ENCODE measurements around the gene ODAPH.
A peak's percentile ranks its signal among the peaks of the same experiment; 100 is the strongest.
"Not testable (repeated sequence)": the region's sequence is repeated elsewhere in the genome, so short reads cannot be mapped to it uniquely, and the experiment has no call there.

Gene ODAPH, protein sequence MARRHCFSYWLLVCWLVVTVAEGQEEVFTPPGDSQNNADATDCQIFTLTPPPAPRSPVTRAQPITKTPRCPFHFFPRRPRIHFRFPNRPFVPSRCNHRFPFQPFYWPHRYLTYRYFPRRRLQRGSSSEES

DNA sequence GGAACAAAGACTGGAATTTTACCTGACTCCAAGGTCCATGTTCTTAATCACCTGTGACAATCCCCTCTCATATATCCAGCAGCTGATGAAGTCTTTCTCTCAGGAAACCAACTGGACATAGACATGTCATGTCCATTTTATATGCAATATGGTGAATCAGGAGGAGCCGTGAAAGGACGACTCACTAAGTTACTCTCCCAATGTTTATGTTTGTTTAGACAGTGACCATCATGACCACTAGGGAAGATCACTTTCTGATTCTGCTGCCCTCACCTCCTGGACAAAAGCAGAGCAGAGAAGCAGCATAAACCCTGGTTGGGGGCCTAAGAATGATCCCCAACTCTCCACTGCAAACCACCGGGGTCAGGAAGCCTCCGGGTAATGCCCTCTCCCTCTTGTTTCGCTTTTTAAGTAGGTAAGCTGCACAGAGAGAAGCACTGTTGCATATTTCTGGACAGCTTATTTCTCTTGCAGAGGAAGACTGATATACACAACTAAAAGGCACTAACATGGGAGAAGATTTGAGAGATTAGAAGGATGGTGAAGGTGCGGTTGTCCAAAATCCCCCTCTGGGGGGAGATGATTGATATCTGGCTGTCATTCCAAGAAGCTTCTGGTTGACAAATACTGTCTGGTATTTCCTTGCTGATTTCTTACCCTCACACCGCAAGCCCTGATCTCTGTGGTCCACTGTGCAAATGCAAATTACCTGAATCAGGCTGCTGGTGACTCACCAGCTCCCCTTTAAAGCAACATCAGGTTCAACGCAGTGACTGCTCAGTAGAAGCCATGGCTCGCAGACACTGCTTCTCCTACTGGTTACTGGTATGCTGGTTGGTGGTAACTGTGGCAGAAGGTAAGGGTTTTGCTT lies at the start of gene ODAPH:
Gene ODAPH, plus strand, starts transcription at position 773 of the 871 bp plus-strand sequence. Its CDS starts 17 bp downstream, at position 790.
- TF ChIP-seq, protein P1, sequence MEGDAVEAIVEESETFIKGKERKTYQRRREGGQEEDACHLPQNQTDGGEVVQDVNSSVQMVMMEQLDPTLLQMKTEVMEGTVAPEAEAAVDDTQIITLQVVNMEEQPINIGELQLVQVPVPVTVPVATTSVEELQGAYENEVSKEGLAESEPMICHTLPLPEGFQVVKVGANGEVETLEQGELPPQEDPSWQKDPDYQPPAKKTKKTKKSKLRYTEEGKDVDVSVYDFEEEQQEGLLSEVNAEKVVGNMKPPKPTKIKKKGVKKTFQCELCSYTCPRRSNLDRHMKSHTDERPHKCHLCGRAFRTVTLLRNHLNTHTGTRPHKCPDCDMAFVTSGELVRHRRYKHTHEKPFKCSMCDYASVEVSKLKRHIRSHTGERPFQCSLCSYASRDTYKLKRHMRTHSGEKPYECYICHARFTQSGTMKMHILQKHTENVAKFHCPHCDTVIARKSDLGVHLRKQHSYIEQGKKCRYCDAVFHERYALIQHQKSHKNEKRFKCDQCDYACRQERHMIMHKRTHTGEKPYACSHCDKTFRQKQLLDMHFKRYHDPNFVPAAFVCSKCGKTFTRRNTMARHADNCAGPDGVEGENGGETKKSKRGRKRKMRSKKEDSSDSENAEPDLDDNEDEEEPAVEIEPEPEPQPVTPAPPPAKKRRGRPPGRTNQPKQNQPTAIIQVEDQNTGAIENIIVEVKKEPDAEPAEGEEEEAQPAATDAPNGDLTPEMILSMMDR (IDR thresholded peaks at IDR 0.05; ENCODE audit: insufficient read depth, low read length, poor library complexity, severe bottlenecking) = no peak
- Histone ChIP-seq H3K4me3 (replicated peaks; ENCODE audit: low read depth, low read length) (peak within 1 kb of the TSS; percentile 21), H3K36me3 (ENCODE audit: control insufficient read depth, insufficient read depth, low read length) (no peaks in the 10 kb centered on the region), H3K27me3 (replicated peaks; ENCODE audit: control insufficient read depth, insufficient read depth, low read length) (no peaks in the 10 kb centered on the region)
- DNase-seq (ENCODE audit: extremely low read depth, insufficient read length) = peak; percentile 22

DNA sequence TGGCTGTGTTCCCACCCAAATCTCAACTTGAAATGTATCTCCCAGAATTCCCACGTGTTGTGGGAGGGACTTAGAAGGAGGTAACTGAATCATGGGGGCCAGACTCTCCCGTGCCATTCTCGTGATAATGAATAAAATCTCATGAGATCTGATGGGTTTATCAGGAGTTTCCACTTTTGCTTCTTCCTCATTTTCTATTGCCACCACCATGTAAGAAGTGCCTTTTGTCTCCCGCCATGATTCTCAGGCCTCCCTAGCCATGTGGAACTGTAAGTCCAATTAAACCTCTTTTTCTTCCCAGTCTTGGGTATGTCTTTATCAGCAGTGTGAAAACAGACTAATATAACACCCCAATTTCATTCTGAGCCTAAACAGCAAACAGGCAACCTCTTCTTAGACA lies 46.3 kb upstream of the ODAPH start:
- H3K27me3 ChIP-seq (replicated peaks; ENCODE audit: control insufficient read depth, insufficient read depth, low read length); H3K4me3 ChIP-seq (replicated peaks; ENCODE audit: low read depth, low read length); DNase-seq (ENCODE audit: extremely low read depth, insufficient read length); H3K36me3 ChIP-seq (ENCODE audit: control insufficient read depth, insufficient read depth, low read length): not testable (repeated sequence)

DNA sequence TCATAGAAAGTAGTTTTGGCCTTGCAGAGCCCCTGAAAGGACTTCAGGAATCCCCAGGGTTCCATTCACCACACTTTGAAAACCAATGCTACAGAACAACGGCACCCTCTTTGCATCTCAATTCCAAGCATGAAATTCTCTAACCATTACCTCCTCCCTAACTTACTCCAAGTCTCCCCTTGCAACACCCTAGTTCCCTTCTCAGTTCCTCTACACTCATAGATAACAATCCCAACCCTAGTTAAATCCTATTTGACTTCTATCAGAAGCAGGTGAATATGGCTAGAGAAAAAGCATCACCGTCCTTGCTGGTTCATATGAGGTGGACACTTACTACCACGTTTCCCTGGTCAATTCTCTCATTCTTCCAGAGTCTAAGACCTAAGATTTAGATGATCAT lies 44.0 kb upstream of the ODAPH start:
- H3K4me3 ChIP-seq (replicated peaks; ENCODE audit: low read depth, low read length) = peak overlapping the region; percentile 41
- TF ChIP-seq, protein P1 (IDR thresholded peaks at IDR 0.05; ENCODE audit: insufficient read depth, low read length, poor library complexity, severe bottlenecking) = no peak
- no peaks in the 10 kb centered on the region for H3K27me3 ChIP-seq (replicated peaks; ENCODE audit: control insufficient read depth, insufficient read depth, low read length)
- no peaks in the 10 kb centered on the region for H3K36me3 ChIP-seq (ENCODE audit: control insufficient read depth, insufficient read depth, low read length)
- no peak for DNase-seq (ENCODE audit: extremely low read depth, insufficient read length)

DNA sequence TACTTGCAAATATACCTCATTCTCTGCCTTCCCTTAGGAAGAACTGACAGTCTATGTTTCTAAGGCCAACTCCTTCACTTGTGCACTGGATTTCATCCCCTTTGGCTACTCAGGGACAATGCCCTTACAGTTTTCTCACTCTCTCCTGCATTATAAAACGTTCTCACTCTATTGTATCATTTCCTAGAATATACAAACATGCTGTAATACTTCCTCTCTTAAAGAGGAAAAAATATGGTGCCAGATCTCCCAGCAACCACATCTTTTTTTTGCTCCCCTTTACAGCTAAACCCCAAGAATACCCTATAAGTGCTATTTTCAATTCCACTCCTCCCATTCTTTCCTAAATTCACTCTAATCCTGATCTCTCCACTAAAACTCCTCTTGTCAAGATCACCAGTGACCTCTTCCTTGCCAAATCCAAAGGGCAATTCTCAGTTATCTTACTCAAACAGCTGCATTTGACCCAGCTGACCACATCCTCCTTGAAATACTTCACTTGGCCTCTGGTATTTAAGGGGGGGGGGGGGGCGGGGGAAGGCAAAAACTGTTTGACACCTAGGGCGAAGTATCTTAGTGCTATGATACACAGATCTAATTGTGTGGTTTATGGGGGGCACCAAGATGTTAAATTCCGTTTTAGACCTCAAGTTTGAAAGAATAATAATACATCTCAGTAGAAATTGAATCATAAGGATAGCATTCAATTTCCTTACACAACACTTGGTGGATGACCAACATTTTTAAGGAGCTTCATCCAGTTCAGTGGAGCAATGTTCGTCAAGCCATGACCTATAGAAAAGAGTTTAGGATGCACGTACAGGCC lies 43.3 kb upstream of the ODAPH start:
- Histone ChIP-seq H3K4me3 (replicated peaks; ENCODE audit: low read depth, low read length) (peak overlapping the region; percentile 64), H3K27me3 (replicated peaks; ENCODE audit: control insufficient read depth, insufficient read depth, low read length) (no peaks in the 10 kb centered on the region), H3K36me3 (ENCODE audit: control insufficient read depth, insufficient read depth, low read length) (peaks cover 2% of the 10 kb centered on the region)
- TF ChIP-seq, protein P1 (IDR thresholded peaks at IDR 0.05; ENCODE audit: insufficient read depth, low read length, poor library complexity, severe bottlenecking) = no peak
- peak; percentile 25 for DNase-seq (ENCODE audit: extremely low read depth, insufficient read length)

DNA sequence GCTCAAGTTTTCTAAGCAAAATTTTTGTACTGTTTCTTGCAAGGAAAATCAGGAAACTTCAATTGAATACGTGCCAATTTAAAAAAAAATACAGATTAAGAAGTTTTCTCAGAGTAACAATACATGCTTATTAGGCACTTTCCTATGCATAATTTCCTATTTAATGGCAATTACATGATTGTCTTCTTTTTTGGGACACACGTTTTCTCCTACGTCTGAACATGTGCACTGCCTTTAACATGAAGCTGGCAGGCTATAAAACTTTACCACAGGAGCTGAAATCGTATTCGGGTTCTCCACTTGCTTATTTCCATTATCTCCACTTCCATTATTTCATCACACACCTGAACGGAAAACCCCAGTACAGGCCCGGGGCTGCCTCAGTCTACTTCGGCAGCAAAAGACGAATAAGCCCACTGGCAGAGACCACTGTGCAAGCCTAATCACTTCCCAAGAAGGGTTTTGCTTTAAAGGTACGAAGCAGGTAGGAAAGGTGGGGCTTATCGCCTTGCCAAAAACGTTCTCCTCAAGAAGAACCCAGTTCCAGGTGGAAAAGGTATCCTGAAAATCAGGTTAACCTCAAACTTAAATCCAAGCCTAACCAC lies 42.2 kb upstream of the ODAPH start:
- no peaks in the 10 kb centered on the region for H3K27me3 ChIP-seq (replicated peaks; ENCODE audit: control insufficient read depth, insufficient read depth, low read length)
- TF ChIP-seq, protein P1 (IDR thresholded peaks at IDR 0.05; ENCODE audit: insufficient read depth, low read length, poor library complexity, severe bottlenecking) = no peak
- peak overlapping the region; percentile 64 for H3K4me3 ChIP-seq (replicated peaks; ENCODE audit: low read depth, low read length)
- peaks cover 3% of the 10 kb centered on the region for H3K36me3 ChIP-seq (ENCODE audit: control insufficient read depth, insufficient read depth, low read length)
- no peak for DNase-seq (ENCODE audit: extremely low read depth, insufficient read length)

Measured in GM06990 (cell line).